ENCODE measurements around the gene DCST2. TPM values are rescaled to one million over a fixed set of nuclear protein-coding genes. Genes with fewer than 3 reads are reported as not detected.

Gene DCST2
- total RNA-seq, 4 donors from 2014 or later = 0.36 to 0.79 (median 0.38) TPM; not detected in 1

DNA sequence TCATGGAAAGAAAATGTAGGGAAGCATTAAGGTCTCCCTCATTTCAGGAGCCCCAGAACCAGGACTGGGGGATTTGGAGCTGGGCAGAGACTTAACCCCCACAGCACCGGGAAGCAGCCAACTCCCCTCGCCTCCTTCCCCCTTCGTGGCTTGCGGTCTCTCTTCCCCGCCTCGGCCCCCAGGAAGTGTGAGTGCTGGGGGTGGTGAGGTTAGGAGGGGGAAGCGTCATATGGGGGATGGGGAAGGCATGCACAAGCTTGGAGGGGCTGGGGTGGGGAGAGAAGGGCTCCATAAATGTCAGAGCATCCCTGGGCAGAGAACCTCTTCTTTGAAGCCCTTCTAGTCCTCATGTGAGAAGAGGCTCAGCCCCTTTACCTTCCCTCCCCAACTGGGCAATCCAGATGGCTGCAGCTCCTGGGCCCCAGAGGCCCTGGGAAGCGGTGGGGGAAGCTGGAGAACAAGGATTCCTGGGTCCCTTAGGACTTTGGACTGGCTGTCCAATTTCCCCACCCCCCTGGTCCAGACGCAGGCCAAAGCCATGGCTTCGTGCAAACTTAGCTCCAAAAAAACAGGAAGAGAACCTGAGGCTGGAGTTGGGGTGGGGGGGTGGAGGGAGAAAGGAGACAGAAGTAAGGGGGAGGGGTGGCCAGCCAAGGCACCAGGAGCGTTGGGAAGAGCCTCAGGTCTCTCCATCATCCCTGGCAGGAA lies 23.2 kb downstream of the DCST2 start:
- DNase-seq (ENCODE audit: low spot score) (no peak), ATAC-seq (ENCODE audit: low FRiP score) (no peak)
- TF ChIP-seq CTCF (IDR thresholded peaks at IDR 0.05) = no peak

GRCh38 chr1:155009742-155010141 lies 23.8 kb downstream of the DCST2 start:
- no peak for ATAC-seq (ENCODE audit: low FRiP score)
- DNase-seq (ENCODE audit: low spot score) = no peak
- no peak for TF ChIP-seq CTCF (IDR thresholded peaks at IDR 0.05)

DNA sequence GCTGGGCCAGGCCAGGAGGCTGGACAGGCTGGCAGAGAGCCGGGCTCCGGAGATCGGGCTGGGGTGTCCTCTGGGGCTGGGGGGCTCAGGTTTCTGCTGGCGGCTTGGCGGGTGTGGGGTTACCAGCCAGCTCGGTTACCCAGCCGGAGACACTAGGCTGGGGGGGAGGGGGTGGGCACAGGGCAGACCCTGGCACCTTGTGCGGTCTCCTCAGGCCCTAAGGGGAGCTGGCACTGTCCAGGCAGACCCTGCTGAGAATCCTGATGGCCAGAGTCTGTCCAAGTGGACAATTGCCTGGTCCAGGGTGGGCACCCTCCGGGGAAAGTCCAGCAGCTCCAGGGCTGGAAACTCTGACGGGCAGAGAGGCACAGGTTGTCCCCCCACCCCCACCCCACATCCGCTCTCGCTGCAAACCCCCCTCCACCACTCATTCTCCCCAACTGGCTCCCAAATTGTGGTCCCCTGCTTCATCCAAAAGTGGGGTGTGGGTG lies 24.3 kb downstream of the DCST2 start:
- DNase-seq (ENCODE audit: low spot score) (no peak), ATAC-seq (ENCODE audit: low FRiP score) (no peak)
- TF ChIP-seq CTCF (IDR thresholded peaks at IDR 0.05) = no peak

GRCh38 chr1:155008015-155008941 lies 25.3 kb downstream of the DCST2 start:
- TF ChIP-seq CTCF (IDR thresholded peaks at IDR 0.05) = no peak
- ATAC-seq (ENCODE audit: low FRiP score) (no peak), DNase-seq (ENCODE audit: low spot score) (no peak)

DNA sequence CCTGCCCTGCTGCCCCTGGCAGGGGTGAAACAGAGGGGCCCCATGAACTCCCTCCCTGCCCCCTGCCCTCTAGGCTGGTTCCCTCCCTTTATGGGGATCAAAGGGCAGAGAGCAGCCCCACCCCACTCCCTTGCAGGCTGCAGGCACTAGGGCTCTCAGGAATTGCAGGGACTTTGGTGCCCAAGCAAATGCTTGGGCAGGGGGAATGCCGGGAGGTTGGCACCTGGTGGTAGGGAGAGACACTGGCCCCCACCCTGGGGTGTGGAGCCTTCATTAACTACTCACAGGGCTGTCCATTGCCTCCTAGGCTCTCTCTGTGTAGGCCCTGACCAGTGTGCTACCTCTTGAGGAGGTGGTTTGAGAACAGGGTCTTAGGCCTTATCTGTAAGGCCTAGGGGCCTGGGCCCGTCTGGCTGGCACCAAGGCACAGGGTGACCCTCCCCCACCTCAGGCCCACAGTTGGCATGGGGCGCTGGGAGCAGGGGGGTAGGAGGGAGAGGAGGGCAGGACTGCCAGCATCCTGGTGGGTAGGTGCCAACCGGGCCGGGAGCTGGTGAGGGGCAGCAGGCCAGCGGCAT lies 26.2 kb downstream of the DCST2 start:
- no peak for ATAC-seq (ENCODE audit: low FRiP score)

DNA sequence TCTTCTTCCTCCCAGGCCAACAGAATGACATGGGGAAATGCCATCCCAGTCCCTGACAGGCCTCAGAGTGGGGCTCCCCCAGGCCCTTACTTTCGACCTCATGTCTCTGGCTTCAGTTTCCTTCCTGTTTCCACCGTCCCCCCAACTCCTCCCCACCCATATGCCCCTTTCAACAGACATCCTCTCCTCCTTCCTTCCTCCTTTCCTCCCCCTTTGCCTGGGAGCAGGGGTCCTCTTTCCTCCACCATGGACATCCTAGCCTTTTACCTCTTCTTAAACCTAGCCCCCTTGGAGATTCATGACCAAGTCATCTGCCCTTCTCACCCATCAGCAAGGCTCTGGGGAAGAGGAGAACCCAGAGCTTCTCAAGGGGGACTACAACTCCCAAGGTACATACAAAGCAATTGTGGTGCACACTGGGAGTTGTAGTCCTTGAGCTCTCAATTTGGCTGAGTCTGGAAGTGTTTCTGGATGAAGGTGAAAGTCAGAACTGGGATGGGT lies 26.9 kb downstream of the DCST2 start:
- no peak for TF ChIP-seq CTCF (IDR thresholded peaks at IDR 0.05)
- ATAC-seq (ENCODE audit: low FRiP score) (no peak), DNase-seq (ENCODE audit: low spot score) (no peak)

More for the DNA sequence above, 26.2 kb downstream of the DCST2 start:
- no peak for DNase-seq (ENCODE audit: low spot score)
- TF ChIP-seq CTCF (IDR thresholded peaks at IDR 0.05) = no peak

Data from omental fat pad (tissue), 4 donors.